OCI-LY3 (cell line): ENCODE results near the gene NT5DC3.

ENCODE experiments used
- CTCF ChIP-seq: fragments of 200-600, 300-600 bp; sonication (generic); IDR thresholded peaks from 2 replicates; pipeline ENCODE4 v1.5.1; 2014; ENCODE audit warnings: antibody characterized with exemption, low read length, low read depth
- EZH2phosphoT487 ChIP-seq: fragments of 200-600 bp; shearing (Covaris generic); IDR thresholded peaks from 2 replicates; pipeline ENCODE4 v1.6.1; 2018; ENCODE audit warnings: antibody characterized with exemption, mixed run types, low read depth

DNA sequence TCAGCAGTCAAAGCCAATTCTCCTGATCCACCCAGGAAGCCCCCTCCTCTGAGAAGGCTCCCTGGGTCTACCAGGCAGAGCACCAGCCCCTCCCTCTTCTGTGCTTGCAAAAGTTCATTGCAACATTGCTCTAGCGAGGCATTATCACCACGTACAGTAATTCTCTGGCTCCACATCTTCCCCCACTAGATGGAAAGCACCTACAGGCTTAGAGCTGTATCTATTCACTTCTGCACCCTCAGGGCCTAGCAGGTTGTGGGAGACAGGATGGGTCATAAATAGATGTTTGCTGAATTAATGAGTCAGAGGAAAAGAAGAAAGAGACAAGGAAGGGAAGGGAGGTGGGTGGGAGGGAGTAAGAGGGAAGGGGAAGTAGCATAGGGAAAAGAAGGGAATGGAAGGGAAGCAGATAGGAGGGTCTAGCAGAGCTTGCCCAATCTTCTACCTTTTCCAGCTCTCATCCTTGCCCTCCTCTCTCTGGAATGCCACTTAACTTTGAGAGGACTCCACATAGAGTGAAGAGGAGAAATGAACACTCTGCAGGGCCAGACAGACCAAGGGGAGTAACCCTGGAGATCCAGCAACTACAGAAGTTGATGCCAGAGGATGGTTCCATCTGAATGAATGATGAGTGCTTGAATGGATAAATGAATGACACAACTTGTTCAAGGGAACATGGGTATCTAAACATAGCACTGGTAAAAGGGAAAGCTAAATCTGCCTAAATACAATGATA lies 42.0 kb upstream of the NT5DC3 start:
- TF ChIP-seq CTCF (no peak), EZH2phosphoT487 (no peak)
